ENCODE measurements around the gene WDR27. TPM values are rescaled to one million over a fixed set of nuclear protein-coding genes. Genes with fewer than 3 reads are reported as not detected.

Gene WDR27
- total and polyA plus RNA-seq, 2 experiments from 2014 or later = 54.4 to 83.0 TPM

GRCh38 chr6:169719117-169719516 is 17.3 kb upstream of the WDR27 start:
- Histone ChIP-seq H3K4me3 (no peak overlapping the region), H3K36me3 (peaks cover 34% of the 10 kb centered on the region), H3K27me3 (no peaks in the 10 kb centered on the region), H3K9me3 (ENCODE audit: low read depth) (no peaks in the 10 kb centered on the region), H3K4me1 (ENCODE audit: low read depth) (peaks cover 15% of the 10 kb centered on the region), H3K27ac (no peak overlapping the region)
- DNase-seq (ENCODE audit: low read depth in 1 of 2, low spot score in 1 of 2) = no peak
- no peak for TF ChIP-seq CTCF (IDR thresholded peaks at IDR 0.05; ENCODE audit: low read depth, low read length)

GRCh38 chr6:169714595-169714994 is 12.8 kb upstream of the WDR27 start:
- no peak overlapping the region for H3K4me3 ChIP-seq
- no peak overlapping the region for H3K27ac ChIP-seq

GRCh38 chr6:169714178-169714577 is 12.3 kb upstream of the WDR27 start:
- TF ChIP-seq CTCF (IDR thresholded peaks at IDR 0.05; ENCODE audit: low read depth, low read length) = no peak
- no peaks in the 10 kb centered on the region for H3K9me3 ChIP-seq (ENCODE audit: low read depth)
- no peaks in the 10 kb centered on the region for H3K4me1 ChIP-seq (ENCODE audit: low read depth)
- H3K36me3 ChIP-seq = peaks cover 75% of the 10 kb centered on the region
- DNase-seq (ENCODE audit: low read depth in 1 of 2, low spot score in 1 of 2) = no peak
- no peaks in the 10 kb centered on the region for H3K27me3 ChIP-seq
- no peak overlapping the region for H3K27ac ChIP-seq
- H3K4me3 ChIP-seq = no peak overlapping the region

More at GRCh38 chr6:169714595-169714994, 12.8 kb upstream of the WDR27 start:
- Histone ChIP-seq H3K9me3 (ENCODE audit: low read depth) (no peaks in the 10 kb centered on the region), H3K36me3 (peaks cover 73% of the 10 kb centered on the region), H3K27me3 (no peaks in the 10 kb centered on the region), H3K4me1 (ENCODE audit: low read depth) (no peaks in the 10 kb centered on the region)
- DNase-seq (ENCODE audit: low read depth in 1 of 2, low spot score in 1 of 2) = no peak
- TF ChIP-seq CTCF (IDR thresholded peaks at IDR 0.05; ENCODE audit: low read depth, low read length) = no peak

- Histone ChIP-seq H3K36me3 (peaks cover 61% of the 10 kb centered on the region), H3K4me3 (no peak overlapping the region), H3K27me3 (no peaks in the 10 kb centered on the region), H3K4me1 (ENCODE audit: low read depth) (peaks cover 7% of the 10 kb centered on the region), H3K9me3 (ENCODE audit: low read depth) (no peaks in the 10 kb centered on the region), H3K27ac (no peak overlapping the region)
- DNase-seq (ENCODE audit: low read depth in 1 of 2, low spot score in 1 of 2) = no peak
- no peak for TF ChIP-seq CTCF (IDR thresholded peaks at IDR 0.05; ENCODE audit: low read depth, low read length)
Observed at GRCh38 chr6:169710009-169710408, 8.2 kb upstream of the WDR27 start.

GRCh38 chr6:169709293-169709692 is 7.5 kb upstream of the WDR27 start:
- H3K4me3 ChIP-seq = no peak overlapping the region
- H3K27me3 ChIP-seq = no peaks in the 10 kb centered on the region
- no peak overlapping the region for H3K27ac ChIP-seq
- no peaks in the 10 kb centered on the region for H3K9me3 ChIP-seq (ENCODE audit: low read depth)
- H3K4me1 ChIP-seq (ENCODE audit: low read depth) = peaks cover 7% of the 10 kb centered on the region
- no peak for TF ChIP-seq CTCF (IDR thresholded peaks at IDR 0.05; ENCODE audit: low read depth, low read length)
- peaks cover 60% of the 10 kb centered on the region for H3K36me3 ChIP-seq
- no peak for DNase-seq (ENCODE audit: low read depth in 1 of 2, low spot score in 1 of 2)

- no peak for TF ChIP-seq CTCF (IDR thresholded peaks at IDR 0.05; ENCODE audit: low read depth, low read length)
- Histone ChIP-seq H3K4me1 (ENCODE audit: low read depth) (peaks cover 18% of the 10 kb centered on the region), H3K27me3 (no peaks in the 10 kb centered on the region), H3K4me3 (no peak overlapping the region), H3K36me3 (peaks cover 48% of the 10 kb centered on the region), H3K27ac (peak overlapping the region; percentile 10), H3K9me3 (ENCODE audit: low read depth) (no peaks in the 10 kb centered on the region)
- DNase-seq (ENCODE audit: low read depth in 1 of 2, low spot score in 1 of 2) = peak in 1 of 2 donors; percentile 67
Observed at GRCh38 chr6:169707772-169708171, 5.9 kb upstream of the WDR27 start.
